Hepatocyte (in vitro differentiated cells): Measurements from ENCODE around the gene ST3GAL5. TPM values are rescaled to one million over a fixed set of nuclear protein-coding genes. Genes with fewer than 3 reads are reported as not detected.

Experiments used
- DNase-seq: peaks from one replicate; pipeline ENCODE4 v3.0.0-alpha.2; 2016; ENCODE audit warnings: low spot score
- H2AFZ ChIP-seq: fragments of 200-600 bp; sonication (generic); 2 replicates; pipeline ENCODE4 v1.6.0; 2016; ENCODE audit warnings: antibody characterized with exemption, mild to moderate bottlenecking
- H3K27ac ChIP-seq: fragments of 200-600 bp; sonication (generic); 2 replicates; pipeline ENCODE4 v1.5.1; 2016; ENCODE audit warnings: mild to moderate bottlenecking
- H3K27me3 ChIP-seq: fragments of 200-600 bp; sonication (generic); 2 replicates; pipeline ENCODE4 v1.6.1; 2016
- H3K36me3 ChIP-seq: fragments of 200-600 bp; sonication (generic); replicated peaks from 2 replicates; pipeline ENCODE4 v1.5.1; 2016; ENCODE audit warnings: low read depth; ENCODE audit not compliant: insufficient read depth
- H3K4me1 ChIP-seq: fragments of 200-600 bp; sonication (generic); 2 replicates; pipeline ENCODE4 v1.5.1; 2016; ENCODE audit warnings: mild to moderate bottlenecking, moderate library complexity; ENCODE audit not compliant: insufficient read depth
- H3K4me2 ChIP-seq: fragments of 200-600 bp; sonication (generic); 2 replicates; pipeline ENCODE4 v1.6.0; 2016
- H3K4me3 ChIP-seq: fragments of 200-600 bp; sonication (generic); 2 replicates; pipeline ENCODE4 v1.5.1; 2016; ENCODE audit warnings: mild to moderate bottlenecking
- H3K79me2 ChIP-seq: fragments of 200-600 bp; sonication (generic); 2 replicates; pipeline ENCODE4 v1.6.0; 2017; ENCODE audit warnings: mild to moderate bottlenecking
- H3K9me2 ChIP-seq: fragments of 200-600 bp; sonication (generic); replicated peaks from 2 replicates; pipeline ENCODE4 v1.6.0; 2017; ENCODE audit warnings: mild to moderate bottlenecking; ENCODE audit not compliant: insufficient read depth
- H3K9me3 ChIP-seq: fragments of 200-600 bp; sonication (generic); 2 replicates; pipeline ENCODE4 v1.5.1; 2016; ENCODE audit warnings: low read depth, mild to moderate bottlenecking
- H4K20me1 ChIP-seq: fragments of 200-600 bp; sonication (generic); 2 replicates; pipeline ENCODE4 v1.6.0; 2016; ENCODE audit warnings: mild to moderate bottlenecking; ENCODE audit not compliant: insufficient read depth, poor library complexity, severe bottlenecking
- CTCF ChIP-seq: fragments of 200-600 bp; sonication (generic); IDR thresholded peaks from 2 replicates; pipeline ENCODE4 v1.5.1; 2016; ENCODE audit warnings: antibody characterized with exemption, mild to moderate bottlenecking; ENCODE audit not compliant: poor library complexity
- EZH2 ChIP-seq: fragments of 200-600 bp; sonication (generic); IDR thresholded peaks from 2 replicates; pipeline ENCODE4 v1.6.1; 2016; ENCODE audit warnings: antibody characterized with exemption, mild to moderate bottlenecking, borderline replicate concordance
- EZH2phosphoT487 ChIP-seq: fragments of 200-600 bp; sonication (generic); IDR thresholded peaks from one replicate; pipeline ENCODE4 v1.6.1; 2018; ENCODE audit warnings: antibody characterized with exemption, mild to moderate bottlenecking, low read depth, moderate library complexity; ENCODE audit not compliant: unreplicated experiment, severe bottlenecking
- WGBS: methylation state at CpG from one replicate; pipeline ENCODE4 v1.1.6; 2016; ENCODE audit warnings: low lambda C conversion rate; ENCODE audit errors: missing lambda C conversion rate; 5-methylcytosine and 5-hydroxymethylcytosine counted together
- polyA plus RNA-seq: library from polyadenylated mRNA; unstranded; fragments of >200 nt; fragmentation: Nextera tagmentation; extraction: Ambion mirVana; gene quantifications from 2 replicates; pipeline ENCODE4 v1.2.1, GENCODE V29; 2016
- total RNA-seq: library from RNA; depleted of rRNA; stranded (reverse); fragments of >200 nt; gene quantifications from 2 replicates; pipeline ENCODE4 v1.2.3, GENCODE V29; 2014

Gene ST3GAL5
- total and polyA plus RNA-seq, 2 experiments from 2014 or later: 24.7 to 25.6 TPM

GRCh38 chr2:85799215-85799956 lies 89.4 kb downstream of the ST3GAL5 start:
- Histone ChIP-seq H3K9me3 (no peaks in the 10 kb centered on the region), H3K36me3 (no peaks in the 10 kb centered on the region), H3K27ac (no peak overlapping the region), H3K4me2 (no peak overlapping the region), H3K4me1 (peaks cover 23% of the 10 kb centered on the region), H3K4me3 (no peak overlapping the region), H4K20me1 (no peaks in the 10 kb centered on the region), H2AFZ (no peak overlapping the region), H3K9me2 (no peaks in the 10 kb centered on the region), H3K27me3 (no peaks in the 10 kb centered on the region), H3K79me2 (no peaks in the 10 kb centered on the region)
- DNase-seq: peak; percentile 48
- TF ChIP-seq EZH2 (no peak), CTCF (no peak), EZH2phosphoT487 (no peak)
- 83% methylated on average over 11 of the region's 11 CpGs for WGBS

- no peaks in the 10 kb centered on the region for H3K36me3 ChIP-seq
- 78% methylated on average over 6 of the region's 6 CpGs for WGBS
- H3K9me3 ChIP-seq: no peaks in the 10 kb centered on the region
- H3K9me2 ChIP-seq: no peaks in the 10 kb centered on the region
- H3K4me2 ChIP-seq: no peak overlapping the region
- H2AFZ ChIP-seq: no peak overlapping the region
- H3K27ac ChIP-seq: no peak overlapping the region
- TF ChIP-seq EZH2phosphoT487 (no peak), CTCF (peak; percentile 37)
- H3K27me3 ChIP-seq: no peaks in the 10 kb centered on the region
- H4K20me1 ChIP-seq: no peaks in the 10 kb centered on the region
- H3K79me2 ChIP-seq: no peaks in the 10 kb centered on the region
- H3K4me1 ChIP-seq: peaks cover 38% of the 10 kb centered on the region
- DNase-seq: no peak
- H3K4me3 ChIP-seq: no peak overlapping the region
Observed at GRCh38 chr2:85797921-85798320, 90.9 kb downstream of the ST3GAL5 start.

GRCh38 chr2:85797263-85797660 lies 91.5 kb downstream of the ST3GAL5 start:
- no peak overlapping the region for H3K27ac ChIP-seq

More at GRCh38 chr2:85797263-85797660, 91.5 kb downstream of the ST3GAL5 start:
- no peak for TF ChIP-seq CTCF
- no peak for TF ChIP-seq EZH2phosphoT487
- no peak for TF ChIP-seq EZH2
- no peak overlapping the region for H2AFZ ChIP-seq
- no peaks in the 10 kb centered on the region for H3K9me3 ChIP-seq
- H3K79me2 ChIP-seq: no peaks in the 10 kb centered on the region
- H3K4me2 ChIP-seq: no peak overlapping the region
- no peaks in the 10 kb centered on the region for H3K9me2 ChIP-seq
- peaks cover 43% of the 10 kb centered on the region for H3K4me1 ChIP-seq
- no peaks in the 10 kb centered on the region for H4K20me1 ChIP-seq
- no peak overlapping the region for H3K4me3 ChIP-seq
- no peak for DNase-seq
- H3K27me3 ChIP-seq: no peaks in the 10 kb centered on the region
- WGBS: 94% methylated on average over 13 of the region's 13 CpGs
- no peaks in the 10 kb centered on the region for H3K36me3 ChIP-seq
